T-helper 2 cell (primary cell): ENCODE results near the gene CDC73.

Experiments
- DNase-seq, 5 experiments: peaks; one replicate each; pipeline versions ENCODE4 v3.0.0 to v3.0.0-alpha.2; 2012 to 2022

Gene CDC73

GRCh38 chr1:193299038-193299437 lies 177.2 kb downstream of the CDC73 start:
- DNase-seq = no peak

DNA sequence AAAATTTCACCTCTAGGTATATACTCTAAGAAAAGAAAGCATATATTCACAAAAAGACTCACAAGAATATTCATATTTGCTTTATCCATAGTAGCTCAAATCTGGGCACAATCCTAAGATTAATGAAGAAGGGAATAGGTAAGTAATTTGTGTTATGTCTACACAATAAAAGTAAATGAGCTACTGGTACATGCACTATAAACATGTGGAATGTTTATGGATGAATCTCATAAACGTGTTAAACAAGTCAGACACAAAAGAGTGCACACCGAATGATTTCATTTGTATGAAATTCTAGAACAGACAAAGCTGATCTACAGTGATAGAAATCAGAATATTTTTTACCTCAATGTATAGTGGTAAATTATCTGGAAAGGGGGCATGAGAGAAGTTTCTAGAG lies 179.9 kb downstream of the CDC73 start:
- no peak for DNase-seq

DNA sequence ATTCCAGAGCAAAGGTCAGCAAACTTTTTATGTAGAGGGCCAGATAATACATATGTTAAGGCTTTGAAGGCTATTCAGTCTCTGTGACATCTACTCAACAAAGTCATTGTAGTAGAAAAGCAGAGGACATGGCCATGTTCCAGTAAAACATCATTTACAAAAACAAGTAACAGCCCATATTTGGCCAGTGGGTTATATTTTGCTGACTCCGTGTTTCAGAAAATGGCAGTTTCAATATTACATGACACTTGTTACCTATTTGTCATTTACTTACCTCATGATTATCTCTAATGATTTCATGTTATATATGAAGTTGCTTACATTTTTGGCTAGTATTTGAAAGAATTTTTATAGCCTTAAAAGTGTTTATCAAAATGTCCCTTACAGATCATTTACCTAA lies 182.0 kb downstream of the CDC73 start:
- peak in 1 of 5 experiments; percentile 30 for DNase-seq
